CD4-positive, CD25-positive, alpha-beta regulatory T cell (primary cell): ENCODE measurements around the gene TPM2. TPM values are rescaled to one million over a fixed set of nuclear protein-coding genes. Genes with fewer than 3 reads are reported as not detected.
A peak's percentile ranks its signal among the peaks of the same experiment; 100 is the strongest.
"Not testable (repeated sequence)": the region's sequence is repeated elsewhere in the genome, so short reads cannot be mapped to it uniquely, and the experiment has no call there.

Experiments used
- ATAC-seq, 2 donors: fragments of 150-1000 bp; cut with Tn5 transposase; one replicate each; pipeline ENCODE4 v1.10.0; 2021; ENCODE audit warnings: low read depth in 2 of 2, moderate number of reproducible peaks in 2 of 2, moderate library complexity in 1 of 2
- DNase-seq, 3 donors: peaks; one replicate each; pipeline versions ENCODE4 v3.0.0 to v3.0.0-alpha.2; 2012 to 2022; ENCODE audit warnings: mixed read lengths in 1 of 3
- H3K27ac ChIP-seq: one replicate; pipeline ENCODE4 v1.7.0; 2013; ENCODE audit warnings: mild to moderate bottlenecking, low read length; ENCODE audit not compliant: insufficient read depth, poor library complexity, severe bottlenecking
- H3K27me3 ChIP-seq: one replicate; pipeline ENCODE4 v1.7.0; 2013; ENCODE audit warnings: low read length; ENCODE audit not compliant: control insufficient read depth, insufficient read depth
- H3K36me3 ChIP-seq: one replicate; pipeline ENCODE4 v1.7.0; 2013; ENCODE audit warnings: mild to moderate bottlenecking, low read length, moderate library complexity; ENCODE audit not compliant: control insufficient read depth, insufficient read depth
- H3K4me1 ChIP-seq: 2 replicates; pipeline ENCODE4 v1.7.0; 2013; ENCODE audit warnings: mild to moderate bottlenecking, low read length; ENCODE audit not compliant: insufficient read depth, control insufficient read depth, poor library complexity, severe bottlenecking
- H3K4me3 ChIP-seq: one replicate; pipeline ENCODE4 v1.7.0; 2013; ENCODE audit warnings: low read depth, mild to moderate bottlenecking, low read length, moderate library complexity
- H3K9me3 ChIP-seq, 2 experiments: 1 replicate in 1 of 2; 2 replicates in 1 of 2; pipeline ENCODE4 v1.7.0; 2013; ENCODE audit warnings: low read length in 2 of 2, mild to moderate bottlenecking in 1 of 2, moderate library complexity in 1 of 2; ENCODE audit not compliant: control insufficient read depth in 2 of 2
- H3K27ac Mint-ChIP-seq, 3 donors: one replicate each; pipeline ENCODE4 v1.8.0; 2020 to 2022; ENCODE audit warnings: mild to moderate bottlenecking in 3 of 3, mixed read lengths in 3 of 3, moderate library complexity in 2 of 3
- H3K27me3 Mint-ChIP-seq: one replicate; pipeline ENCODE4 v1.8.0; 2022; ENCODE audit warnings: mild to moderate bottlenecking, mixed read lengths
- H3K36me3 Mint-ChIP-seq: one replicate; pipeline ENCODE4 v1.8.0; 2020; ENCODE audit warnings: mixed read lengths
- H3K4me1 Mint-ChIP-seq, 4 donors: one replicate each; pipeline ENCODE4 v1.8.0; 2020 to 2022; ENCODE audit warnings: mixed read lengths in 4 of 4, mild to moderate bottlenecking in 1 of 4
- H3K4me3 Mint-ChIP-seq, 4 donors: one replicate each; pipeline ENCODE4 v1.8.0; 2020 to 2022; ENCODE audit warnings: mild to moderate bottlenecking in 4 of 4, mixed read lengths in 4 of 4, moderate library complexity in 3 of 4
- H3K9me3 Mint-ChIP-seq, 7 donors: one replicate each; pipeline ENCODE4 v1.8.0; 2020 to 2022; ENCODE audit warnings: mixed read lengths in 7 of 7, mild to moderate bottlenecking in 3 of 7, moderate library complexity in 2 of 7
- polyA plus RNA-seq, 4 donors: library from polyadenylated mRNA; unstranded; fragments of 300-500 nt; fragmentation: Illumina TruSeq; gene quantifications; one replicate each; pipeline ENCODE4 v1.2.3, GENCODE V29; 2021
- total RNA-seq: library from RNA; stranded (reverse); gene quantifications from one replicate; pipeline ENCODE4 v1.2.3, GENCODE V29; 2022

TPM2 gene
- total and polyA plus RNA-seq, 5 donors from 2014 or later = 38.8 TPM; not detected in 4

DNA sequence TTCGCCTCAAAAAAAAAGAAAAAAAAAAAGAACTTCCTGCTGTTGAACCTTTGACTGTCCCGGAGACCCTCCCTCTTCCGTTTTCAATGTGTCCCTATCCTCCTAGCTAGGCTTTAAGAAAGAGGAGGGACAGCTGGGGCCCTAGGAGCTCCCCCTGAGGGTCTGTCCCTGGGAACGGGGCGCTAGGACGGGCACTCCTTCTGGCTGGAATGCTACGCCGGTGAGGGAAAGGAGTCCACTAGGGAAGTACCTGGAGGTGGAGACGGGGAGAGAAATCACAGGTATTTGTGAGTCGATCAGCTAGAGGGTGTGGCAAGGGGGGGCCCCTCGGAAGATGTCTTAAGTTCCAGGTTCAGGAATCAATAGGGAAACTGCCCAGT, 43.6 kb downstream of the TPM2 start:
- peaks cover 5% of the 10 kb centered on the region for H3K36me3 ChIP-seq
- H3K9me3 Mint-ChIP-seq = peaks cover 0 to 2% (median 0%) of the 10 kb centered on the region in 7 donors
- peaks cover 12% of the 10 kb centered on the region for H3K27me3 Mint-ChIP-seq
- H3K4me3 ChIP-seq = peak overlapping the region; percentile 90
- DNase-seq = peak in 1 of 3 donors; percentile 62
- ATAC-seq = no peak
- no peaks in the 10 kb centered on the region for H3K9me3 ChIP-seq
- peak overlapping the region; percentile 93 for H3K27ac ChIP-seq
- peak overlapping the region; percentile 95 to 98 (median 98) for H3K27ac Mint-ChIP-seq
- H3K27me3 ChIP-seq = no peaks in the 10 kb centered on the region
- peaks cover 5% of the 10 kb centered on the region for H3K36me3 Mint-ChIP-seq
- H3K4me1 ChIP-seq = peaks cover 59% of the 10 kb centered on the region
- peak overlapping the region; percentile 96 to 100 (median 97) for H3K4me3 Mint-ChIP-seq
- H3K4me1 Mint-ChIP-seq = peaks cover 4 to 67% (median 43%) of the 10 kb centered on the region in 4 donors

DNA sequence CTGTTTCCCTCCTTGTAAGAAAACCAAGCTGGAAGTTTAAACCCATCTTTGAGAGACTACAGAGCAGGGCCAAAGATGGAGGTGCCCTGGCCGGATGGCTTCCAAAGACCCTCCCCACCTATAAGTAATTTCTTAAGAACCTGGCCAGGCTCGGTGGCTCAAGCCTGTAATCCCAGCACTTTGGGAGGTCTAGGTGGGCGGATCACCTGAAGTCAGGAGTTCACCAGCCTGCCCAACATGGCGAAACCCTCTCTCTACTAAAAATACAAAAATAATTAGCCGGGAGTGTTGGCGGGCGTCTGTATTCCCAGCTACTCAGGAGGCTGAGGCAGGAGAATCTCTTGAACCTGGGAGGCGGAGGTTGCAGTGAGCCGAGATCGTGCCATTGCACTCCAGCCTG, 44.0 kb downstream of the TPM2 start:
- H3K9me3 Mint-ChIP-seq, H3K9me3 ChIP-seq, DNase-seq, H3K36me3 Mint-ChIP-seq, H3K36me3 ChIP-seq, ATAC-seq, H3K27me3 ChIP-seq: not testable (repeated sequence)
- H3K27ac ChIP-seq = peak overlapping the region; percentile 93
- Mint-ChIP-seq H3K4me1 (peaks cover 4 to 64% (median 43%) of the 10 kb centered on the region in 4 donors), H3K4me3 (peak overlapping the region; percentile 96 to 100 (median 97)), H3K27ac (peak overlapping the region; percentile 95 to 98 (median 98)), H3K27me3 (peaks cover 12% of the 10 kb centered on the region)
- H3K4me1 ChIP-seq = peaks cover 55% of the 10 kb centered on the region
- H3K4me3 ChIP-seq = peak overlapping the region; percentile 90

- H3K9me3 ChIP-seq = no peaks in the 10 kb centered on the region
- H3K27me3 ChIP-seq = no peaks in the 10 kb centered on the region
- Mint-ChIP-seq H3K4me3 (peak overlapping the region in 2 of 4 donors; percentile 13 to 41), H3K36me3 (peaks cover 4% of the 10 kb centered on the region), H3K4me1 (peaks cover 14 to 69% (median 44%) of the 10 kb centered on the region in 4 donors), H3K27me3 (peaks cover 11% of the 10 kb centered on the region), H3K27ac (peak overlapping the region in 2 of 3 donors; percentile 76 to 87), H3K9me3 (peaks cover 0 to 2% (median 0%) of the 10 kb centered on the region in 7 donors)
- peaks cover 37% of the 10 kb centered on the region for H3K4me1 ChIP-seq
- ATAC-seq (no peak), DNase-seq (no peak)
- no peak overlapping the region for H3K27ac ChIP-seq
- H3K4me3 ChIP-seq = no peak overlapping the region
- peaks cover 5% of the 10 kb centered on the region for H3K36me3 ChIP-seq
Observed at GRCh38 chr9:35643046-35643445, 46.7 kb downstream of the TPM2 start.

DNA sequence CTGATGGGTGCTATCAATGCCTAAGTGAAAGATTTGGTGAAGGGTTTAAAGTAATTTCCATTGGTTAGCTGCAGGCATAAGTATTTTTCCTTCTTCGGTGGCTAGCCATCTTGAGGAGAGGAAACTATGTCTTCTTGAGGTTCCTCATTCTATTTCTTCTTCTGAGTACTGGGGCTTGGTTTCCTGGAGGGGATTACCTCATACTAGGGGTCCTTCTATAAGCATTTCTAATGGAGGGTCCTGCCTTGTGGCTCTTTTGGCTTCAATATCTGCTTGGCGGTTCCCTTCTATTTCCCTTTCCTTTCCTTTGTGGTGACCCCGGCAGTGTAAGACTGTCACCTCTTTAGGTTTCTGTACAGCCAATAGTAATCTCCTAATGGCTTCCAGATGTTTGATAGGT, 48.2 kb downstream of the TPM2 start:
- H3K27me3 ChIP-seq, H3K27ac ChIP-seq, ATAC-seq, H3K9me3 Mint-ChIP-seq, H3K27me3 Mint-ChIP-seq, DNase-seq, H3K9me3 ChIP-seq, H3K36me3 ChIP-seq, H3K36me3 Mint-ChIP-seq, H3K4me3 ChIP-seq: not testable (repeated sequence)
- peak overlapping the region in 1 of 4 donors; percentile 15 for H3K4me3 Mint-ChIP-seq
- H3K27ac Mint-ChIP-seq = peak overlapping the region in 1 of 3 donors; percentile 38
- peaks cover 14 to 68% (median 39%) of the 10 kb centered on the region in 4 donors for H3K4me1 Mint-ChIP-seq
- peaks cover 27% of the 10 kb centered on the region for H3K4me1 ChIP-seq

GRCh38 chr9:35640431-35640830, 49.3 kb downstream of the TPM2 start:
- peak overlapping the region in 1 of 3 donors; percentile 92 for H3K27ac Mint-ChIP-seq
- not testable (repeated sequence) for H3K27me3 ChIP-seq, ATAC-seq, H3K36me3 ChIP-seq, H3K9me3 Mint-ChIP-seq, H3K4me3 ChIP-seq, H3K36me3 Mint-ChIP-seq, H3K27me3 Mint-ChIP-seq, DNase-seq, H3K27ac ChIP-seq, H3K9me3 ChIP-seq
- H3K4me3 Mint-ChIP-seq = peak overlapping the region in 1 of 4 donors; percentile 60
- H3K4me1 Mint-ChIP-seq = peaks cover 14 to 67% (median 38%) of the 10 kb centered on the region in 4 donors
- H3K4me1 ChIP-seq = peaks cover 17% of the 10 kb centered on the region

- ATAC-seq (no peak), DNase-seq (no peak)
- Histone ChIP-seq H3K36me3 (peaks cover 5% of the 10 kb centered on the region), H3K4me3 (peak overlapping the region; percentile 23), H3K27ac (peak overlapping the region; percentile 55), H3K4me1 (peaks cover 14% of the 10 kb centered on the region), H3K27me3 (no peaks in the 10 kb centered on the region), H3K9me3 (no peaks in the 10 kb centered on the region)
- Mint-ChIP-seq H3K9me3 (no peaks in the 10 kb centered on the region), H3K4me3 (peak overlapping the region in 1 of 4 donors; percentile 67), H3K4me1 (peaks cover 12 to 62% (median 37%) of the 10 kb centered on the region in 4 donors), H3K36me3 (peaks cover 4% of the 10 kb centered on the region), H3K27me3 (no peaks in the 10 kb centered on the region), H3K27ac (peak overlapping the region; percentile 45 to 77 (median 63))
Observed at GRCh38 chr9:35639631-35640030, 50.1 kb downstream of the TPM2 start.

DNA sequence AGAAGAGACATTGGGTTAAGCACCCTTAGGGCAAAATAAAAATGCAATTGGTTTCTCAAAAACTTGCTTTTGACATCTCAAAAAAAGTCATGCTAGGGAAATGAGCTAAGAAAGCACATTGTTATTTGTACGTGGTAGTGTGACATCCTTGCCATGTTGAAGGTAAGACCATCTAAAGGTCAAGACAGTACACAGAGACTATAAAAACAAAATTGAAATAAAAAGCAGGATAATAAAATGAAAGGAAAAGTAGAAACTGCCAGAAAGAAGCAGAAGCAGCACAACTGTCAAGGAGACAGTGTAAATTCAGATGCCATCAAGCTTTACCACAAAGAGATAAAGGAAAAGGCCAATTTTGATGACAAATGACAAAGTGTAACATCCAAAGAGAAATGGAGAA, 50.5 kb downstream of the TPM2 start:
- Mint-ChIP-seq H3K4me1 (peaks cover 10 to 60% (median 33%) of the 10 kb centered on the region in 4 donors), H3K4me3 (peak overlapping the region in 2 of 4 donors; percentile 46 to 67), H3K27ac (peak overlapping the region in 2 of 3 donors; percentile 75 to 77)
- DNase-seq = peak in 1 of 3 donors; percentile 36
- not testable (repeated sequence) for H3K4me3 ChIP-seq, H3K27me3 Mint-ChIP-seq, H3K9me3 ChIP-seq, H3K27me3 ChIP-seq, H3K9me3 Mint-ChIP-seq, H3K36me3 Mint-ChIP-seq, H3K36me3 ChIP-seq
- Histone ChIP-seq H3K4me1 (peaks cover 11% of the 10 kb centered on the region), H3K27ac (peak overlapping the region; percentile 55)
- peak in 1 of 2 donors; percentile 14 for ATAC-seq

GRCh38 chr9:35638751-35639150, 51.0 kb downstream of the TPM2 start:
- H3K27me3 Mint-ChIP-seq, H3K36me3 Mint-ChIP-seq, H3K9me3 ChIP-seq, H3K4me3 ChIP-seq, H3K36me3 ChIP-seq, H3K27me3 ChIP-seq, H3K9me3 Mint-ChIP-seq: not testable (repeated sequence)
- Histone ChIP-seq H3K27ac (peak overlapping the region; percentile 55), H3K4me1 (peaks cover 11% of the 10 kb centered on the region)
- DNase-seq (peak in 1 of 3 donors; percentile 84), ATAC-seq (peak; percentile 57 to 69)
- H3K27ac Mint-ChIP-seq = peak overlapping the region in 1 of 3 donors; percentile 77
- peaks cover 10 to 60% (median 32%) of the 10 kb centered on the region in 4 donors for H3K4me1 Mint-ChIP-seq
- H3K4me3 Mint-ChIP-seq = peak overlapping the region in 3 of 4 donors; percentile 47 to 69 (median 64)
